Panc1 (cell line): ENCODE data around the gene OR2F2. TPM values are rescaled to one million over a fixed set of nuclear protein-coding genes. Genes with fewer than 3 reads are reported as not detected.

Experiments
- ATAC-seq: fragments of 200-7000 bp; cut with Tn5 transposase; 2 replicates; pipeline ENCODE4 v1.9.1; 2020; ENCODE audit warnings: mild to moderate bottlenecking, moderate library complexity
- BruUV-seq: library from RNA; stranded (reverse); fragments of 400-500 nt; replicated peaks from 2 replicates; lab custom pipeline; 2021; lab: Mats Ljungman, UMichigan
- CTCF ChIA-PET: fragments of 300-600 bp; sonication (Branson Sonifier 250); formaldehyde crosslinking; loops from one replicate; lab custom pipeline; 2022; ENCODE audit warnings: antibody characterized with exemption; lab: Charles Lee
- POLR2A ChIA-PET: fragments of 300-600 bp; sonication (Branson Sonifier 250); formaldehyde crosslinking; loops from one replicate; lab custom pipeline; 2022; ENCODE audit warnings: antibody characterized with exemption; lab: Charles Lee
- DNase-seq: peaks from one replicate; pipeline ENCODE4 v3.0.0-alpha.2; 2010; ENCODE audit warnings: low read depth, low spot score
- H3K27ac ChIP-seq: 2 replicates; pipeline ENCODE4 v1.5.1; 2011; ENCODE audit warnings: mild to moderate bottlenecking, low read length, inconsistent platforms
- H3K27me3 ChIP-seq: fragments of 200-500 bp; sonication (Bioruptor generic); 2 replicates; pipeline ENCODE4 v1.6.0; 2014; ENCODE audit warnings: low read length, inconsistent platforms; ENCODE audit not compliant: control insufficient read depth, insufficient read depth
- H3K36me3 ChIP-seq: fragments of 200-500 bp; sonication (Bioruptor generic); 2 replicates; pipeline ENCODE4 v1.5.1; 2014; ENCODE audit warnings: inconsistent platforms, mild to moderate bottlenecking, low read length, moderate library complexity; ENCODE audit not compliant: control insufficient read depth, insufficient read depth
- H3K4me1 ChIP-seq: 2 replicates; pipeline ENCODE4 v1.5.1; 2011; ENCODE audit warnings: inconsistent platforms, mild to moderate bottlenecking, low read length, moderate library complexity; ENCODE audit not compliant: control insufficient read depth, insufficient read depth
- H3K4me3 ChIP-seq, 2 experiments: 2 replicates each; pipeline ENCODE4 v1.5.1; 2011 to 2012; ENCODE audit warnings: low read depth in 2 of 2, low read length in 2 of 2, mild to moderate bottlenecking in 2 of 2, inconsistent platforms in 1 of 2, moderate library complexity in 1 of 2
- H3K9me3 ChIP-seq: fragments of 200-500 bp; sonication (Bioruptor generic); 2 replicates; pipeline ENCODE4 v1.5.1; 2014; ENCODE audit warnings: low read depth, mild to moderate bottlenecking, inconsistent platforms, low read length, moderate library complexity; ENCODE audit not compliant: control insufficient read depth, insufficient read depth
- POLR2AphosphoS5 ChIP-seq: IDR thresholded peaks from 2 replicates; pipeline ENCODE4 v1.6.1; 2012; ENCODE audit warnings: mild to moderate bottlenecking, low read depth, low read length, moderate library complexity
- SIN3A ChIP-seq: IDR thresholded peaks from 2 replicates; pipeline ENCODE4 v1.6.1; 2012; ENCODE audit warnings: low read depth, mild to moderate bottlenecking, low read length, moderate library complexity, borderline replicate concordance; ENCODE audit not compliant: insufficient read depth
- TCF7L2 ChIP-seq: IDR thresholded peaks from 2 replicates; pipeline ENCODE4 v1.6.1; 2011; ENCODE audit warnings: mild to moderate bottlenecking, low read depth, low read length, inconsistent platforms
- in situ Hi-C: cut with HindIII; loops from 2 replicates; pipeline ENCODE4 v1.10.0; 2016; ENCODE audit warnings: low sequenced_read_pairs, low pct_unique_long_range_greater_than_20kb
- intact Hi-C: fragments of 100-400 bp; cut with micrococcal nuclease; formaldehyde crosslinking; loops from one replicate; pipeline ENCODE4 v1.10.0; 2022; ENCODE audit not compliant: unreplicated experiment
- total RNA-seq: library from RNA; stranded (reverse); gene quantifications from one replicate; pipeline ENCODE4 v1.2.1, GENCODE V29; 2021; ENCODE audit not compliant: unreplicated experiment
- TF ChIP-seq, protein P1 (sequence below): fragments of 450-650 bp; IDR thresholded peaks from 2 replicates; pipeline ENCODE4 v1.5.1; 2017; ENCODE audit warnings: mild to moderate bottlenecking
- TF ChIP-seq, protein P2 (sequence below), 2 experiments: IDR thresholded peaks; 2 replicates each; pipeline ENCODE4 v1.6.1; 2011 to 2012; ENCODE audit warnings: low read depth in 2 of 2, control low read depth in 1 of 2, low read length in 1 of 2, mild to moderate bottlenecking in 1 of 2, moderate library complexity in 1 of 2; ENCODE audit not compliant: insufficient read depth in 1 of 2

OR2F2 gene
- total RNA-seq, 1 experiment from 2014 or later, result not detected

DNA sequence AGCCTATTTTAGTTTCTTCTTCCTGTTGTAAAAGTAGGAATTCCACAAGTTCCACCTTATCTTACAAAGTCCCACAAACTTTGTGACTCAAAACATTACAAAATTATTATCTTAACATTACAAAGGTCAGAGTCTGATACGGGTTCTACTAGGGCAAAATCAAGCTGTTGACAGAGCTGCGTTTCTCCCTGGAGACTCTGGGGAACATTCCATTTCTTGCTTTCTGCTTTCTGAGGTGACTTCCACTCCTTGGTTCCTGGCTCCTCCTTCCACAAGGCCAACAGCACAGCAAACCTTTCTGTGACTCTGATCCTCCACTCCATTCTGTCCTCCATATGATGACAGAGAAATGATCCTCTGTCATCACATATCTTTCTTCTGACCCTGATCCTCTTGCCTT, 30.2 kb downstream of the OR2F2 start:
- no peaks in the 10 kb centered on the region for H3K36me3 ChIP-seq
- in situ Hi-C loops, result no loop called here
- no peaks in the 10 kb centered on the region for H3K4me1 ChIP-seq
- intact Hi-C loops, result no loop called here
- ATAC-seq (no peak), DNase-seq (no peak)
- H3K9me3 ChIP-seq, result no peaks in the 10 kb centered on the region
- POLR2A ChIA-PET, result no interaction called here
- CTCF ChIA-PET, result no interaction called here
- H3K4me3 ChIP-seq, result no peak overlapping the region
- TF ChIP-seq SIN3A (no peak), POLR2AphosphoS5 (no peak), TCF7L2 (no peak)
- TF ChIP-seq, protein P1, sequence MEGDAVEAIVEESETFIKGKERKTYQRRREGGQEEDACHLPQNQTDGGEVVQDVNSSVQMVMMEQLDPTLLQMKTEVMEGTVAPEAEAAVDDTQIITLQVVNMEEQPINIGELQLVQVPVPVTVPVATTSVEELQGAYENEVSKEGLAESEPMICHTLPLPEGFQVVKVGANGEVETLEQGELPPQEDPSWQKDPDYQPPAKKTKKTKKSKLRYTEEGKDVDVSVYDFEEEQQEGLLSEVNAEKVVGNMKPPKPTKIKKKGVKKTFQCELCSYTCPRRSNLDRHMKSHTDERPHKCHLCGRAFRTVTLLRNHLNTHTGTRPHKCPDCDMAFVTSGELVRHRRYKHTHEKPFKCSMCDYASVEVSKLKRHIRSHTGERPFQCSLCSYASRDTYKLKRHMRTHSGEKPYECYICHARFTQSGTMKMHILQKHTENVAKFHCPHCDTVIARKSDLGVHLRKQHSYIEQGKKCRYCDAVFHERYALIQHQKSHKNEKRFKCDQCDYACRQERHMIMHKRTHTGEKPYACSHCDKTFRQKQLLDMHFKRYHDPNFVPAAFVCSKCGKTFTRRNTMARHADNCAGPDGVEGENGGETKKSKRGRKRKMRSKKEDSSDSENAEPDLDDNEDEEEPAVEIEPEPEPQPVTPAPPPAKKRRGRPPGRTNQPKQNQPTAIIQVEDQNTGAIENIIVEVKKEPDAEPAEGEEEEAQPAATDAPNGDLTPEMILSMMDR, result no peak
- TF ChIP-seq, protein P2, sequence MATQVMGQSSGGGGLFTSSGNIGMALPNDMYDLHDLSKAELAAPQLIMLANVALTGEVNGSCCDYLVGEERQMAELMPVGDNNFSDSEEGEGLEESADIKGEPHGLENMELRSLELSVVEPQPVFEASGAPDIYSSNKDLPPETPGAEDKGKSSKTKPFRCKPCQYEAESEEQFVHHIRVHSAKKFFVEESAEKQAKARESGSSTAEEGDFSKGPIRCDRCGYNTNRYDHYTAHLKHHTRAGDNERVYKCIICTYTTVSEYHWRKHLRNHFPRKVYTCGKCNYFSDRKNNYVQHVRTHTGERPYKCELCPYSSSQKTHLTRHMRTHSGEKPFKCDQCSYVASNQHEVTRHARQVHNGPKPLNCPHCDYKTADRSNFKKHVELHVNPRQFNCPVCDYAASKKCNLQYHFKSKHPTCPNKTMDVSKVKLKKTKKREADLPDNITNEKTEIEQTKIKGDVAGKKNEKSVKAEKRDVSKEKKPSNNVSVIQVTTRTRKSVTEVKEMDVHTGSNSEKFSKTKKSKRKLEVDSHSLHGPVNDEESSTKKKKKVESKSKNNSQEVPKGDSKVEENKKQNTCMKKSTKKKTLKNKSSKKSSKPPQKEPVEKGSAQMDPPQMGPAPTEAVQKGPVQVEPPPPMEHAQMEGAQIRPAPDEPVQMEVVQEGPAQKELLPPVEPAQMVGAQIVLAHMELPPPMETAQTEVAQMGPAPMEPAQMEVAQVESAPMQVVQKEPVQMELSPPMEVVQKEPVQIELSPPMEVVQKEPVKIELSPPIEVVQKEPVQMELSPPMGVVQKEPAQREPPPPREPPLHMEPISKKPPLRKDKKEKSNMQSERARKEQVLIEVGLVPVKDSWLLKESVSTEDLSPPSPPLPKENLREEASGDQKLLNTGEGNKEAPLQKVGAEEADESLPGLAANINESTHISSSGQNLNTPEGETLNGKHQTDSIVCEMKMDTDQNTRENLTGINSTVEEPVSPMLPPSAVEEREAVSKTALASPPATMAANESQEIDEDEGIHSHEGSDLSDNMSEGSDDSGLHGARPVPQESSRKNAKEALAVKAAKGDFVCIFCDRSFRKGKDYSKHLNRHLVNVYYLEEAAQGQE (IDR thresholded peaks at IDR 0.05; ENCODE audit: insufficient read depth in 1 of 2, low read depth in 2 of 2, low read length in 1 of 2), result no peak
- BruUV-seq, result no TSS peak
- H3K27ac ChIP-seq, result no peak overlapping the region
- H3K27me3 ChIP-seq, result no peaks in the 10 kb centered on the region

DNA sequence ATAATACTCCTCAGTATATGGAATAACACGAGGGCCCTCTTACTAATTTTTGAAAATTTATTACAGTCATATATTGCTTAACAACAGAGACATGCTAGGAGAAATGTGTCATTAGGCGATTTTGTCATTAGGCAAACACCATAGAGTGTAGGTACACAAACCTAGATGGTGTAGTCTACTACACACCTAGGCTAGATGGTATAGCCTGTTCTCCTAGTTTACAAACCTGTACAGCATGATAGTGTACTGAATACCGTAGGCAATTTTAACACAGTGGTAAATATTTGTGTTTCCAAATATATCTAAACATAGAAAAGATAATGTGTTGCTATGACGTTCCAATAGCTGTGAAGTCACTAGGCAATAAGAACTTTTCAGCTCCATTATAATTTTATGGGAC, 32.4 kb downstream of the OR2F2 start:
- no peak for DNase-seq
- CTCF ChIA-PET, result no interaction called here
- no TSS peak for BruUV-seq

More for the DNA sequence above, 32.4 kb downstream of the OR2F2 start:
- Histone ChIP-seq H3K9me3 (no peaks in the 10 kb centered on the region), H3K36me3 (no peaks in the 10 kb centered on the region), H3K4me1 (no peaks in the 10 kb centered on the region), H3K27me3 (no peaks in the 10 kb centered on the region), H3K4me3 (no peak overlapping the region), H3K27ac (no peak overlapping the region)
- intact Hi-C loops, result no loop called here
- in situ Hi-C loops, result no loop called here
- POLR2A ChIA-PET, result no interaction called here
- no peak for ATAC-seq
- TF ChIP-seq, protein P1, result no peak
- TF ChIP-seq, protein P2 (IDR thresholded peaks at IDR 0.05; ENCODE audit: insufficient read depth in 1 of 2, low read depth in 2 of 2, low read length in 1 of 2), result no peak
- TF ChIP-seq TCF7L2 (no peak), POLR2AphosphoS5 (no peak), SIN3A (no peak)
